MCF 10A (cell line): ENCODE results near the gene DLL1. TPM values are rescaled to one million over a fixed set of nuclear protein-coding genes. Genes with fewer than 3 reads are reported as not detected.

Experiments used
- BruUV-seq: library from RNA; stranded (reverse); fragments of 400-500 nt; replicated peaks from 2 replicates; lab custom pipeline; 2021; lab: Mats Ljungman, UMichigan
- CTCF ChIA-PET: fragments of 300-600 bp; sonication (Branson Sonifier 250); formaldehyde crosslinking; extraction: SDS; loops from one replicate; lab custom pipeline; 2021; ENCODE audit warnings: antibody characterized with exemption, inconsistent platforms; lab: Yijun Ruan, JAX
- POLR2A ChIA-PET: fragments of 300-600, 350-650 bp; sonication (Branson Sonifier 250); formaldehyde crosslinking; extraction: SDS; loops from one replicate; lab custom pipeline; 2020; ENCODE audit warnings: antibody characterized with exemption, inconsistent platforms; lab: Yijun Ruan, JAX
- DNase-seq: peaks from one replicate; pipeline ENCODE4 v3.0.0-alpha.2; 2018; ENCODE audit not compliant: unreplicated experiment
- H3K27ac Mint-ChIP-seq: one replicate; pipeline ENCODE4 v1.8.0; 2022; ENCODE audit warnings: mild to moderate bottlenecking, low read depth, mixed read lengths; ENCODE audit not compliant: unreplicated experiment
- H3K27me3 Mint-ChIP-seq: one replicate; pipeline ENCODE4 v1.8.0; 2022; ENCODE audit warnings: mixed read lengths; ENCODE audit not compliant: insufficient read depth, unreplicated experiment
- H3K36me3 Mint-ChIP-seq: one replicate; pipeline ENCODE4 v1.8.0; 2022; ENCODE audit warnings: mild to moderate bottlenecking, moderate library complexity, mixed read lengths; ENCODE audit not compliant: insufficient read depth, unreplicated experiment
- H3K4me1 Mint-ChIP-seq: one replicate; pipeline ENCODE4 v1.8.0; 2022; ENCODE audit warnings: mixed read lengths; ENCODE audit not compliant: insufficient read depth, unreplicated experiment
- H3K4me3 Mint-ChIP-seq: one replicate; pipeline ENCODE4 v1.8.0; 2022; ENCODE audit warnings: mild to moderate bottlenecking, moderate library complexity, mixed read lengths; ENCODE audit not compliant: unreplicated experiment
- H3K9me3 Mint-ChIP-seq: one replicate; pipeline ENCODE4 v1.8.0; 2022; ENCODE audit warnings: mixed read lengths; ENCODE audit not compliant: unreplicated experiment
- intact Hi-C: fragments of 100-400 bp; cut with micrococcal nuclease; formaldehyde crosslinking; loops from 2 replicates; pipeline ENCODE4 v1.14.1; 2022
- total RNA-seq: library from RNA; stranded (reverse); gene quantifications from 2 replicates; pipeline ENCODE4 v1.2.3, GENCODE V29; 2022
- TF ChIP-seq, protein P1 (sequence below): fragments of 200-600 bp; IDR thresholded peaks from one replicate; pipeline ENCODE4 v1.8.0; 2022; ENCODE audit warnings: antibody characterized with exemption, mild to moderate bottlenecking; ENCODE audit not compliant: unreplicated experiment

The DLL1 gene
- total RNA-seq, 1 experiment from 2014 or later, result 1.4 TPM

DNA sequence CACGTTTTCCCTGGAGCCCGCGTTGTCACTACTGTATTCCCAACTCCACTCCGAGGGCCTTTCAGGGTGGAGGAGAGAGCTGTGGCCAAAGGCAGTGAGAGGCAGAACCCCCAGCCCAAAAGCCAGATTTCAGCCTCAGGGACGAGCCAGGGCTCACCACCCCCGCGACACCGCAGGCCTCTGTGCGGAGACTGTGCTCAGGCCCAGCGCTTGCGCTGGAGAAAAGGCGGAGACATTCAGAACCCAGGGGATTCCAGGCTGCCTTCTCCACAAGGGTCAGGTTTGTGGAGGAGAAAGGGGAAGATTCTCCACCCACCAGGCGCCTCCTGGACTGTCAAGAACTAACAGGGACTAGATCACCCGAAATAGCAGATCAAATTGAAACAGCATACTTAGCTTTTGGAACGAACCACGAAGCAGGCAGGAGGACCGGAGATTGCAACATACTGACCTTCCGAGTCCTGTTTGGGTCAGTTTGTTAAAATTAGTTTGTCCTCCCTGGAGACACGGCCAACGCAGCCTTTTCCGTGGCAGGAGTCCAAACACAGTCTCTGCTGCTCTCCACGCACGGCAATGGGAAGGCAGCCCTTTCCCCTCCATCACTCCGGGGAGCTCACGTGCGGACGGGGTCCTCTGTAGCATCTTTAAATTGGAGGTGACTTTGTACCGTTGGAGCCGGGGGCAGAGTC is 14.4 kb downstream of the DLL1 start:
- ChIA-PET POLR2A (no interaction called here), CTCF (no interaction called here)
- Mint-ChIP-seq H3K9me3 (no peaks in the 10 kb centered on the region), H3K27ac (no peak overlapping the region), H3K27me3 (peaks cover 19% of the 10 kb centered on the region), H3K4me3 (no peak overlapping the region), H3K36me3 (no peaks in the 10 kb centered on the region), H3K4me1 (peaks cover 6% of the 10 kb centered on the region)
- TF ChIP-seq, protein P1, sequence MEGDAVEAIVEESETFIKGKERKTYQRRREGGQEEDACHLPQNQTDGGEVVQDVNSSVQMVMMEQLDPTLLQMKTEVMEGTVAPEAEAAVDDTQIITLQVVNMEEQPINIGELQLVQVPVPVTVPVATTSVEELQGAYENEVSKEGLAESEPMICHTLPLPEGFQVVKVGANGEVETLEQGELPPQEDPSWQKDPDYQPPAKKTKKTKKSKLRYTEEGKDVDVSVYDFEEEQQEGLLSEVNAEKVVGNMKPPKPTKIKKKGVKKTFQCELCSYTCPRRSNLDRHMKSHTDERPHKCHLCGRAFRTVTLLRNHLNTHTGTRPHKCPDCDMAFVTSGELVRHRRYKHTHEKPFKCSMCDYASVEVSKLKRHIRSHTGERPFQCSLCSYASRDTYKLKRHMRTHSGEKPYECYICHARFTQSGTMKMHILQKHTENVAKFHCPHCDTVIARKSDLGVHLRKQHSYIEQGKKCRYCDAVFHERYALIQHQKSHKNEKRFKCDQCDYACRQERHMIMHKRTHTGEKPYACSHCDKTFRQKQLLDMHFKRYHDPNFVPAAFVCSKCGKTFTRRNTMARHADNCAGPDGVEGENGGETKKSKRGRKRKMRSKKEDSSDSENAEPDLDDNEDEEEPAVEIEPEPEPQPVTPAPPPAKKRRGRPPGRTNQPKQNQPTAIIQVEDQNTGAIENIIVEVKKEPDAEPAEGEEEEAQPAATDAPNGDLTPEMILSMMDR, result no peak
- no TSS peak for BruUV-seq
- intact Hi-C loops, result no loop called here
- no peak for DNase-seq

DNA sequence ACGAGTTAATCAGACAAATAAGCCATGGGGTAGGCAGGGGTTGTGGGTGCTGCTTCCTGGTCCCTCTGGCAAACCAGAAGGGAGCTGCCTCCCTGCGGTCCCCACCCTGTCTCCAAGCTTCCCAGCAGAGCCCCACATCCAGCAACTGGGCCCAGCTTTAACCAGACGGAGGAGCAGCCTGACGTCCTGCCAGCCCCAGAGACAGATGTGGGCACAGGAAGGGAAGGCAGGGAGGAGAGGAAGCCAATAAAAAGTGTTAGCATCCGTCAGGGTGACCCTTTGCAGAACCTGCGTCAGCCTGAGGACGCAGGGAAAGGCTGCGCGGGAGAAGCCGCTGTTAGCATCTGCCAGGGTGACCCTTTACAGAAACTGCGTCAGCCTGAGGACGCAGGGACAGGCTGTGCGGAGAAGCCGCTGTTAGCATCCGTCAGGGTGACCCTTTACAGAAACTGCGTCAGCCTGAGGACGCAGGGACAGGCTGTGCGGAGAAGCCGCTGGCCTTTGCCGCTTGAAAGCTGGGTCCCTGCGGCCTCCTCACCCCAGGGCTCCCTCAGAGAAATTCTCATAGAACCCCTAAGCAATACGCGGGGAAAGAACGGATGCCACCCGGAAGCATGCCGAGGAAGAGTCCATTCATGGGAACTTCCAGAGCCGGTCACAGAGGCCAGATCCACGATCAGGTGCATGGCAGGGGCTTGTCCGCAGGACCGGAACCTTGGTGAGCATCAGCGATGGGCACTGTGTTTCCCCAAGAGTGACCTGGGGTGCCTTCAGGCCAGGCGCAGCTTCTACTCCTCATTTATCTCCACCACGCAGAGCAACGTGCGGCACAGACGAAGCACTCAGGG is 15.9 kb downstream of the DLL1 start:
- POLR2A ChIA-PET, result no interaction called here
- H3K27ac Mint-ChIP-seq, result no peak overlapping the region

DNA sequence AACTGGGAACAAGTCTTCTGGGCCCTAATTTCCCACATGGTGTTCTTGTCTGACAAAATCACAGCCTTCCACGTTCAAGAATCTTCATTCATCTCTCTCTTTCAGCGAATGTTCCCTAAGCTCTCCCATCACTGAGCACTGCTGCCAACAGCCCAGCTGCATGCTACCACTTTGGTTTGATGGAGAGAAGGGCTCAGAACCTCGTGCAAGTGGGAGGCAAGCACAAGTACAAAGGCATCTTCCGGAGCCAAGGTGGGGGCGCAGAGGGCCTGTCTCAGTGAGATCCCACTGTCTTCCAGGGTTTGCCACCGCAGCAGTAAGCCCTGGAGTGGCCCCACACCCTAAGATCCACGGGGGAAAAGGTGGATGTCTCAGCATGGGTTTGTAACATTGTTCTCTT is 17.2 kb downstream of the DLL1 start:
- no peaks in the 10 kb centered on the region for H3K4me1 Mint-ChIP-seq
- H3K36me3 Mint-ChIP-seq, result no peaks in the 10 kb centered on the region
- DNase-seq, result no peak
- H3K4me3 Mint-ChIP-seq, result no peak overlapping the region
- ChIA-PET CTCF (no interaction called here), POLR2A (no interaction called here)
- BruUV-seq, result no TSS peak
- no peak overlapping the region for H3K27ac Mint-ChIP-seq
- H3K9me3 Mint-ChIP-seq, result no peaks in the 10 kb centered on the region
- intact Hi-C loops, result no loop called here
- peaks cover 26% of the 10 kb centered on the region for H3K27me3 Mint-ChIP-seq
- TF ChIP-seq, protein P1, result no peak

More for the DNA sequence above, 15.9 kb downstream of the DLL1 start:
- TF ChIP-seq, protein P1, result no peak
- peaks cover 26% of the 10 kb centered on the region for H3K27me3 Mint-ChIP-seq
- no peaks in the 10 kb centered on the region for H3K36me3 Mint-ChIP-seq
- no peaks in the 10 kb centered on the region for H3K9me3 Mint-ChIP-seq
- H3K4me3 Mint-ChIP-seq, result no peak overlapping the region
- CTCF ChIA-PET, result no interaction called here
- intact Hi-C loops, result no loop called here
- peaks cover 3% of the 10 kb centered on the region for H3K4me1 Mint-ChIP-seq
- no peak for DNase-seq
- no TSS peak for BruUV-seq

DNA sequence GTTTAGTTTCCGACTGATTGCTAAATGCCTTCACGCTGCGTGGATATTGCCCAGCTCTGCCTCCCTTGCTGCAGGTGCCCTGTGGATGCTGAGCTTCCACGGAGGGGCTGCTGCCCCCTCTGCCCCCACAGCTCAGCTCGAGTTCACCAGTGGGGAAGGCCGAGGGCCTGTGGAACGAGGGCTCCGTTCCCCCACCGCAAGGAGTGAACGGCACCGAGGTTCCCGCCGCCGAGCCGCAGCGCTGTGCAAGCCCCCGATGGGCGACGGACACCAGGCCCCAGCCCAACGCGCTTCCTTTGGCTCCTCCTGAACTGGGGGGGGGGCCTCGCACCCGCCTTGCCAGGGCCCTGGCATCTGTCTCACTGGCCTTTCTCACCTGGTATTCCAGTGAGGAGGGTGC is 17.7 kb downstream of the DLL1 start:
- peaks cover 26% of the 10 kb centered on the region for H3K27me3 Mint-ChIP-seq
- H3K4me1 Mint-ChIP-seq, result no peaks in the 10 kb centered on the region
- TF ChIP-seq, protein P1, result no peak
- intact Hi-C loops, result no loop called here
- DNase-seq, result no peak
- ChIA-PET POLR2A (no interaction called here), CTCF (no interaction called here)
- no peaks in the 10 kb centered on the region for H3K36me3 Mint-ChIP-seq
- no peaks in the 10 kb centered on the region for H3K9me3 Mint-ChIP-seq
- no peak overlapping the region for H3K27ac Mint-ChIP-seq
- no peak overlapping the region for H3K4me3 Mint-ChIP-seq
- BruUV-seq, result no TSS peak
